Lower leg skin (tissue), 4 donors: ENCODE data around the gene BHLHE40. TPM values are rescaled to one million over a fixed set of nuclear protein-coding genes. Genes with fewer than 3 reads are reported as not detected.
A peak's percentile ranks its signal among the peaks of the same experiment; 100 is the strongest.

ENCODE experiments used
- DNase-seq, 2 donors: peaks; one replicate each; pipeline ENCODE4 v3.0.0-alpha.2; 2019; ENCODE audit warnings: low spot score in 2 of 2
- H3K4me3 ChIP-seq: fragments of 200-600 bp; sonication (generic); 2 replicates; pipeline ENCODE4 v1.5.1; 2017; ENCODE audit warnings: mild to moderate bottlenecking, low read depth; ENCODE audit not compliant: poor library complexity, severe bottlenecking
- POLR2A ChIP-seq, 2 donors: fragments of 450-650 bp; IDR thresholded peaks; one replicate each; pipeline ENCODE4 v1.6.1; 2016 to 2017; ENCODE audit warnings: antibody characterized with exemption in 2 of 2, mild to moderate bottlenecking in 1 of 2, moderate library complexity in 1 of 2
- WGBS, 2 donors: methylation state at CpG; one replicate each; pipeline ENCODE4 v1.1.5; 2018; 5-methylcytosine and 5-hydroxymethylcytosine counted together
- intact Hi-C: fragments of 100-400 bp; cut with DNase I; formaldehyde crosslinking; loops from one replicate; pipeline ENCODE4 v1.15.0; 2023; ENCODE audit warnings: low total_unique reads
- total RNA-seq, 4 donors: library from RNA; depleted of rRNA; stranded (reverse); fragments of >200 nt; gene quantifications; one replicate each; pipeline ENCODE4 v1.1.0, GENCODE V29; 2016
- TF ChIP-seq, protein P1 (sequence below), 3 donors: fragments of 450-650 bp; IDR thresholded peaks; one replicate each; pipeline ENCODE4 v1.5.1; 2016; ENCODE audit warnings: antibody characterized with exemption in 3 of 3, mild to moderate bottlenecking in 3 of 3, moderate library complexity in 2 of 3

Gene BHLHE40
- total RNA-seq, 4 donors from 2014 or later = 69.9 to 178 (median 143) TPM

DNA sequence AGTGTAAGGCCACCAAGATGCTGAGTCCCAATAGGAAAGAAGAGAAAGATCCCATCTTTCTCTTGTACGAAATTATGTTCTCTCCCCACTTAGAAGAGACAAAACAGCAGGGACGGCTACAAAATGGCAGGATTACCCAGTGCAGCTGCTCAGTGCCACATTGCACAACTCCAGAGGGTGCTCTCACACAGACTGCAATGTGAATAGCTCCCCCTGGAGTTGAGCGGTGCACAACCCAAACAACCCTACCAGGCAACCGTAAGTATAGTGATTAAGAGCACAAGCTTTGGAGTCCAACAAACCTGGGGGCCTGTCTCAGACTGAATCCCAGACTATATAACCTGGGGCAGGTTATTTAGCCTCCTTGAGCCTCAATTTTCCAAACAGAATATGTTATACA lies 3.1 kb upstream of the BHLHE40 start:
- no peak for TF ChIP-seq POLR2A (IDR thresholded peaks at IDR 0.05)
- TF ChIP-seq, protein P1, sequence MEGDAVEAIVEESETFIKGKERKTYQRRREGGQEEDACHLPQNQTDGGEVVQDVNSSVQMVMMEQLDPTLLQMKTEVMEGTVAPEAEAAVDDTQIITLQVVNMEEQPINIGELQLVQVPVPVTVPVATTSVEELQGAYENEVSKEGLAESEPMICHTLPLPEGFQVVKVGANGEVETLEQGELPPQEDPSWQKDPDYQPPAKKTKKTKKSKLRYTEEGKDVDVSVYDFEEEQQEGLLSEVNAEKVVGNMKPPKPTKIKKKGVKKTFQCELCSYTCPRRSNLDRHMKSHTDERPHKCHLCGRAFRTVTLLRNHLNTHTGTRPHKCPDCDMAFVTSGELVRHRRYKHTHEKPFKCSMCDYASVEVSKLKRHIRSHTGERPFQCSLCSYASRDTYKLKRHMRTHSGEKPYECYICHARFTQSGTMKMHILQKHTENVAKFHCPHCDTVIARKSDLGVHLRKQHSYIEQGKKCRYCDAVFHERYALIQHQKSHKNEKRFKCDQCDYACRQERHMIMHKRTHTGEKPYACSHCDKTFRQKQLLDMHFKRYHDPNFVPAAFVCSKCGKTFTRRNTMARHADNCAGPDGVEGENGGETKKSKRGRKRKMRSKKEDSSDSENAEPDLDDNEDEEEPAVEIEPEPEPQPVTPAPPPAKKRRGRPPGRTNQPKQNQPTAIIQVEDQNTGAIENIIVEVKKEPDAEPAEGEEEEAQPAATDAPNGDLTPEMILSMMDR (IDR thresholded peaks at IDR 0.05) = no peak
- H3K4me3 ChIP-seq = no peak overlapping the region
- intact Hi-C loops = loop anchor here (5.0 kb wide), 1 partner anchor 254 kb away; no protein-coding TSS in a partner anchor
- DNase-seq = no peak
- WGBS, 2 donors = 80 to 82% methylated on average over 4 of the region's 4 CpGs

DNA sequence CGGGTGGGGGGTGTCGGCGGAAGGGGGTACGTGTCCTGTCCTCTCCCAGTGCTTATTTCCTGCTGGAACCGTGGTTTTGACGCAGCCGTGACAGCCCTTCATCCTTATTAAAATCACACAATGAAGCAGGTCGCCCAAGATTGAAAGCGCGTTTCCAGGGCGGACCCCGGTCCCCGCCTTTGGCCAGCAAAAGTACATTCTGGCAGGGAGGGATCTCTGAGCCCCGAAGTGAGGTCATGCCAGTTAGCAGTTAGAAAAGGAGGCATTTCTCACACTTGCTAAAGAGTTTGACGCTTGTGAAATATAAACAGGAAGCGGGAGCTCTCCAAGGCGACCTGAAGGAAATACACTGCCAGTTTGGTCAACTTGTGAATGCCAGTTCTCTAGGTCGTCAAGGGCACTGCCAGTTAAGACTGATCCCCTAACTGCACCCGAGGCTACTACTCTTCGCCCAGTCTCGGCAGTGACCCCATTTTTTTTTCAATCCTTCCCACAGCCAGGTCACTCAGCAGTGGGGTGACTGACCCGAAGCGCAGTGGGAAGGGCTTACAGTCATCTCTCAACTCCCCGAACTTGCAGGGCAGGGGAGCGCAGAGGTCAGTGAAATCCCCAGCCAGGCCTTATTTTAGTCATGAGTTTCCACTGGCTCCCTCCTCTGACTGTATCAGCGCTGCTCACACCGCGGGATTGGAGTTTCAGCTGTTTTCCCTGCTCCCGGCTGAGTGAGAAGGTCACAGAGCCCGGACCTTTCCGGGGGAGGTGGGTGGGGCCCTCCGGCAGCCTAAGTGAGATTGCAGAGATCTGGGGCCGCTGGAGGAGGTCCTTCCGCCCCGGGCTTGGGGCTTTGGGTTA lies 2.0 kb upstream of the BHLHE40 start:
- WGBS, 2 donors = 14 to 18% methylated on average over 35 of the region's 35 CpGs
- TF ChIP-seq, protein P1 (IDR thresholded peaks at IDR 0.05) = no peak
- TF ChIP-seq POLR2A (IDR thresholded peaks at IDR 0.05) = no peak
- peak; percentile 79 to 95 for DNase-seq
- H3K4me3 ChIP-seq = peak overlapping the region; percentile 33
- intact Hi-C loops = loop anchor here (5.0 kb wide), 1 partner anchor 255 kb away; no protein-coding TSS in a partner anchor

DNA sequence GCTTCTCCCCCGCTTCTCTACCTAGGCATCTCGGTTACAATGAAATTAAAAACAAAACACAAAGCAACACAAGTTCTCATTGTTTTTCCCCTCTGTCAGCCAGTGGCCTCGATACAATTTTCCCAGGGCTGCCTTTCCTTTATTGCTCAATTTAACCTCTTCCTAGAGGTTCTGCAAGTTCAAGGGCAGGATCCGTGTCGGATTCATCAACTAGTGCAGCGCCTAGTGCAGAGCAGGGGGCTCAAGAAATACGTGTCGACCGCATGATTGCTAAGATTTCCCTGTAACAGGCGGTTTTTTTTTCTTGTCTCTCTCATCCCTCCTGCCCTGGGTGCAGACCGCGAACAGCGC lies 1.4 kb upstream of the BHLHE40 start:
- intact Hi-C loops = loop anchor here (5.0 kb wide), 1 partner anchor 256 kb away; no protein-coding TSS in a partner anchor
- WGBS, 2 donors = 0 to 1% methylated on average over 13 of the region's 13 CpGs
- no peak for TF ChIP-seq POLR2A (IDR thresholded peaks at IDR 0.05)
- TF ChIP-seq, protein P1 (IDR thresholded peaks at IDR 0.05) = no peak
- peak overlapping the region; percentile 33 for H3K4me3 ChIP-seq
- no peak for DNase-seq

DNA sequence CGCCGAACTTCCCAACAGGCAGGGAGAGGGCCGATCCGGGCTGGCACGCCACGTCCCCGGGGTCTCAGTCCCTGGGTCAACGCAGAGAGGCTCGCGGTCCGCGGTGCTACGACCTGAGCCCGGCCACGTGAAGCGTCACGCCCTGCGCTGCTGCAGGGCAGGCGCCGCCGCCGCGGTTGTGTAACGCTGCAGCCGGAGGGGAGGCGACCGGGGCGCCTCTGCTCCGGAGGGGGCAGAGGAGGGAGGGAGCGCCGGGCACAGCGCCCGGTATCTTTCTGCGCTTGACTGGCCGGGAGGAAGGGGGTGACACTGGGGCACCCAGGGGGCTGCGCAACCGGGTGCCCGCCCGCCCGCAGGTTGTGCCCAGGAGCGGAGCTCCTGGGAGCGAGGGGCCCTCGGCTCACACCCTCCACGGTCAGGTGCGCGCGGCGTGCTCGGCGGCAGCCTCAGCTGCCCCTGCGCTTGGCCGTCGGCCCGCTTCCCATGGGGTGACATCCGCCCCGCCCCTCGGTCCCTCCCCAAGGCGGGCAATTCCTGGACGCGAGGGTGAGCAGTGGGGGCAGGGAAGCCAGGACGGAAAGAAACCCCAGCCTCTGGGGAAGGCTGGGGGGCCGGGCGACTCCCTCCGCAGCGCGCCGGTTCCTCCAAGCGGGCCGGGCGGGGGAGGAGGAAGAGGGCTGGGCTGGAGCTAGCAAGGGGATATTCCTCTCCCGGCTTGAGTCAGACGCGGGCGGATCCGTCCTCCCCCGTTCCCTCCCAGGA lies 852 bp upstream of the BHLHE40 start:
- 1 to 2% methylated on average over 30 to 61 of the region's 76 CpGs for WGBS, 2 donors
- TF ChIP-seq, protein P1 (IDR thresholded peaks at IDR 0.05) = no peak
- no peak for TF ChIP-seq POLR2A (IDR thresholded peaks at IDR 0.05)
- H3K4me3 ChIP-seq = peak overlapping the region; percentile 33
- intact Hi-C loops = loop anchor here (5.0 kb wide), 1 partner anchor 256 kb away; no protein-coding TSS in a partner anchor
- peak; percentile 96 to 99 for DNase-seq

DNA sequence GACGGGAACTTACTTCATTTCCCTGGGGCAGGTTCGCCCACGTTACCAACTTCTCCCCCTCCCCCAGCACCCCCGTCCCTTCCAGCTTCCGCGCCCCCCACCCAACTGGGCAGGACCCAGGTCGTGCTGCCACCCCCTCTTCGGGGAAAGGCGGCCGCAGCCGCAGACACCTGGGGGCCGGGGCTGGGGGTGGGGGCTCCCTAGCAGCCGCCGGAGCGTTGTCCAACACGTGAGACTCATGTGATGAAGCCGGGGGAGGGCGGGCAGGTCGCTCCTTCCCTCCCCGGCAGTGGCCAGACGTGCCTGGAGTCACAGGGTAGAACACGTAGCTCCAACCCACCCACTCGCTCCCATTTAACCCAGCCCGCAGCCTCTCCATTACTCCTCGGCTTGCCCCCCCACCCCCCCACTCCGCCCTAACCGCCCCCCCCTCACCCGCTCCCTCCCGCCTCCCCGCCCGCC lies 240 bp upstream of the BHLHE40 start:
- DNase-seq = peak; percentile 95 to 98
- TF ChIP-seq POLR2A (IDR thresholded peaks at IDR 0.05) = no peak
- peak overlapping the region; percentile 90 for H3K4me3 ChIP-seq
- intact Hi-C loops = loop anchor here (5.0 kb wide), 1 partner anchor 257 kb away; no protein-coding TSS in a partner anchor
- 0 to 1% methylated on average over 11 to 26 of the region's 31 CpGs for WGBS, 2 donors
